Stimulated activated CD8-positive, alpha-beta memory T cell treated with anti-CD3 and anti-CD28 coated beads, Interleukin-12 subunit alpha, Interleukin-12 subunit beta, amount 100 ng/mL, for 4 hours (primary cell): ENCODE data around the gene SYTL3.
"Not testable (repeated sequence)": the region's sequence is repeated elsewhere in the genome, so short reads cannot be mapped to it uniquely, and the experiment has no call there.

ENCODE experiments used
- DNase-seq: peaks from one replicate; pipeline ENCODE4 v3.0.0-alpha.2; 2020; ENCODE audit warnings: low read depth

SYTL3 gene

DNA sequence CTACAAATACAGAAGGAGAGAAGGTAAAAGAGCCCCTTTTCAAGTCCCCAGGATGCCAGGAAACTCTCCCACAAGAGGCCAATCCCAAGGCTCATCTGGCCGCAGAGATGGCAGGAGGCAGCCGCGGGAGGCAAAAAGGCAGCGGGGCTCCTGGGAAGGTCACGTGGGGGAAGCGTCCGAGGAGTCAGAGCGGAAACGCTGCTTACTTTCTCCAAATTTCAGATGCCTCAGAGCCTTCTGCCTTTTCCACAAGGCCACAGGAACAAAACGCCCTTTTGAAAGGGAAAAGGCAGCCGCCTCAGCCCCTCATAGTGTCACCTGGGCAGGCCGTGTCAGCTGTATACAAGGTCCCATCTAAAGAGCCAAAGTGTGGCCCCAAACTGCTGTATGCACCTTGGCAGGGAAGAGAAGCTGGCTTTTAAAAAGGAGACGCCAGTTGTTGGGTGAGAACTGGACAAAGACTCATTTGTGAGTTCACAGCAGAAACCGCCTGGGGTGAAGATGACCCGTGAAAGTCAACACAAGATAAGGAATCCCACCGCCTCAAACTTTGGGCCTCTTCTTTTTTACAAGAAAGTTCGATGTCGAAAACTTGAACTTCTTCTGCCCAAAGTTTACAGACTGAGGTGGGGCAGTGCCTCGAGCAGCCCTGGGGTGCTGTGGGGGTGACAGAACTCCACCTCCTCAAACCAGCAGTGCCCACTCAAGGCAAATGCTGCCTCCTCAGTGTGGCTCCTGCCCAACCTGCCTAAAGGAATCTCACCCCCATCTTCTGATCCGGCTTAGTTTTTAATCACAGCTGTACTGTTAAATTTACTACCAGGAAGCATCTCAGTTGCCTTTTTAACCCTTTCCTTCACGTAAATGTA, 124.0 kb downstream of the SYTL3 start:
- DNase-seq: no peak

DNA sequence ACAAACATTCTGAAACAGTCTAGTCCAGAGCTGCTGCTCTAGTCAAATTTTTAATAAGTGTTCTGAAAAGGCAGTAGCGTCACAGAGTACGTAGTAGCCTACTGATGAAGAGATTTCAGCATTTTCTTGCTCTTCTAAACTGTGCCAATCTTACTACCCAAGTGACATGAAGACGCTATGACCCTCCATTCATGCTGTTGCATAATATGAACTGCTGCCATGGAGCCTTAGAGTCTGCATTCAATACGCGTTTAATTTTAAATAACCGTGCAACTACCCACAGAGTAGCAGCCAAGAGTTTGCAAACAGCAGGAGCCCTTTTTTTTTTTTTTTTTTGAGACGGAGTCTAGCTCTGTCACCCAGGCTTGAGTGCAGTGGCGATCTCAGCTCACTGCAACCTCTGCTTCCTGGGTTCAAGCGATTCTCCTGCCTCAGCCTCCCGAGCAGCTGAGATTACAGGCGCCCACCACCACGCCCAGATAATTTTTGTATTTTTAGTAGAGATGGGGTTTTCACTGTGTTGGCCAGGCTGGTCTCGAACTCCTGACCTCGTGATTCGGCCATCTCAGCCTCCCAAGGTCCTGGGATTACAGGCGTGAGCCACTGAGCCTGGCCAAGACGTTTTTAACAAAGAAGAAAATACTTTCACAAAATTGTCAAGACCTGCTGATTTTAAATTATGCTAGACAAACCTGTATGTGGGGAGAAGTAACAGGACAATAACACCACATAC, 125.0 kb downstream of the SYTL3 start:
- DNase-seq: no peak

DNA sequence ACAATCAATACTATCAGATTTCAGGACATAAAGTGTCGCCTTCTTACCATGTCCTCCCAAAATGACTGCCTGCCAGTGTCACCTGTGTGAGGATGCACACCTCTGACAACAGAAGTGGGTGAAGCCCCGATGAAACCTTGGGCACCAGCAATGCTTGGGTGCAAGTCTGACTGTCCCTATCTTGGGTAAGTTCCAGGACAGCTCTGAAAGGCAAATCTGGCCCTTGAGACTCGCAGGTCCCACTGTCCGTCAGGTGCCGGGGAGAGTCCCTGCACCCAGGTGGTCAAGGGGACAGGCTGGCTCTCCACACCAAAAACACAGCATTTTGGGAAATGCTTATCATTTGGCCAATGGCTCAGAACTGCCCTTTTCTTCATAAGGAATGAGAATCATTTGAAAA, 126.0 kb downstream of the SYTL3 start:
- no peak for DNase-seq

DNA sequence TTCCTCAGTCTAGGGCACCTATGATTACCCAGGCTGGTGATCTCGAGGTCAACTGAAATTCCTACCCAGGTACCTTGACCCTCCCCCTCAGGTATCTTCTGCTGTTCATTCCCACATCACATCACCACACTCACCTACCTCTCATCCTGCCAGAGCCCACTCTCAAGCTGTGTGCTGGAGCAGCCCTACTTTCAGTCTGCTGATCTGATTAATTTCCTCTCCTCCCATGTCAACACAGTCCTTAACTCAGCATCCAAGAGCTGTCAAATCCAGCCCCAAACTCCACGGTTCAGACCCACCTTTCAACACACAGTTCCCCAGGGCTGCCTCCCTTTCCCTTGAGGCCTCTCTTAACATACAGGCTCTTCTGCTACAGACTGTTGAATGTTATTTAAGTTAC, 126.9 kb downstream of the SYTL3 start:
- no peak for DNase-seq

DNA sequence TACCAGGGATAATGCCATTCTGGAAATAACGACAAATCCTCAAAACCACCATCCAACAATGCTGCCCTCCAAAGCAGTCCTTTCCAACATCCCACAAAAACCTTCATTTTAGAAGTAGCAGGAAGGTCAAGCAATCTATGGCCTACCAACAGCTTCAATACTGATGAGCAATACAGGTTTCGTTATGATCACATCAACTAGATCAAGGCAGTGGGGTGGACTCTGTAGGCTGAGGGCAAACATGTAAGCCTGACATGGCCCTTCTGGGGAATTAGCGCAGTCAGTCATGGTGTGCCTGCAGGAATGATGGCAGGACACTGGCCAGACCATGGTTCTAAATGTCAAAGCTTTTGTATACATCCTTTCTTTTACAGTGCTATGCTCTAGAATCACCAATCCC, 127.7 kb downstream of the SYTL3 start:
- no peak for DNase-seq

DNA sequence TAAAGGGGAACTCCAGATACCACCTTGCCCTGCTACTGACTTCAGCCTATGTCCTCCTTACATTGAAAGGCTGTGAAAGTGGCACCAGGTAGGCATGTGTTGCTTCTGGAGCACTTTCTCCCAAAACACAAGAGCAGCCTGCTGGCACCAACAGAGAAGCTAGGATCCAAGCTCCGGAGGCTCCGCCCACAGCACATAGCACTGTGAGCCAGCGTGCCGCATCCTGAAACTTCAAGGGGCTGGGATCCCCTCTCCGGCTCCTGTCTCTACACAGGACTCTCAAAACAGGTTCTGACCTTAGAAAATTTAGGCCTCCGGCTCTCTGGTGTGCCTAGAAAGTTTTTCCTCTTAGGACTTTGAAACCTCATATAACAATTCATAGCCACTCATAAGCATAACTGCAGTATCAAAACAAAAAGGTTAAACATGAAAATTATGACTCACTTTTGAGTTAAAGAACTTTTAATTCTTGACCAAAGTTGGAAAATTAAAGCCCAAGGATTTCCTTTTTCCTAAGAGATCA, 128.2 kb downstream of the SYTL3 start:
- DNase-seq: no peak

DNA sequence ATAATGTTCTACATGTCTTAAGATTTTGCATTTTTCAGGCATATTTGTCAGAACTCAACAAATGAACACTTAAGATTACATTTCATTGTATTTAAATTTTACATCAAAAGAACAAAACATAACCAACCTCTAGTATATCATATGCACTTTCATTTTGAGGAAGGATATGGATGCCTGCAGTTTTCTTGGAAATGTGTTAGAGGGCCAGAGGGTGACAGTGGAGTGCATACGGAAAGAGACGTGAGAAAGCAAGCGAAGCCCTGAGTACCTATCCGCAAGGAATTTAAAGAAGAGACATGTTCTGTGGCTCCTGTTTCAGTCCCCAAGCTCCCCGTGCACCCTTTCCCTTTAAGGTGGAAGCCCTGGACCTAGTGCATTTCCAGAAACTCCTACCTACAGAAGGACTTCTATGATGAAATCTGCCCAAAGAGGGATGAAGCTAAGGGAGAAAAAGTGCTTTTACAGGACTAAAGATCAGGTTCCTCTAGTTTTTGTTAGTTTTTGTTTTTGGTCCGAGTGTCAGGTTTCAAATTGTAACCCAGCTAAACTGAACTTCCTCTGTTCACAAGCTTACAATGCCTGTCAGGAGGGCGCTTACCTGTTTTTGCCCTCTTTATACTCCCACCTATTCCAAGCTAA, 130.5 kb downstream of the SYTL3 start:
- no peak for DNase-seq

DNA sequence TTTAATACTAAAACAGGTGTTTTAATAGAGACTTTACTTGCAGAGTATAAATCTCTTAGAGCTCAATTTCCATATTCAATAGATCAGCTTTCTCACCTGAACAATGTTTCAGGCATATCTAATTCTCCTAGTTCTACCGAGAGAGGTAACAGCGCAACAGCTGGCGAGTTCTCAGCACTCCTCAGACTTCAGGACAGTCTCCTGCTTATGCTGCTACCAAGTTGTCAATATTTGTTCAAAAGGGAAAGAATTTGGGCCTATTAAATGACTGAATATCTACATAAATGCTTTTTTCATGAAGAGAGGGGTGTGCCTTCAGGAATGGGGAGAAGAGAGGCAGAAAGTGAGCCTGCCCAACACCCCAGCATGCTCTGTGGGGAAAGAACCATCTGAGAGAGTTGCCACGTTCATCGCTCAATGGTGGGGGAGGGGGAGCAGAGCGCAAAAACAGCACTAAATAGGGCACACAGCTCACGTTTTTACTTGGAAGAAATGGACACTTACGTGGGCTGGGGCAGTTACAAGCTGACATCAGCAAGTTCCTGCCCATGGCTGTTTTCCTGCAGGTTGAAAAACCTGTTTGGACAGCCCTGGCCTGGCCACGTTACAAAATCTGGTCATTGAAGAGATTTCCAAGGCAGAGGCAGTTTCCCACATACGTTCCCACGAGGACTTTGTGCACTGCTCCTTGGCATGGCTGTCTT, 131.3 kb downstream of the SYTL3 start:
- DNase-seq: no peak

DNA sequence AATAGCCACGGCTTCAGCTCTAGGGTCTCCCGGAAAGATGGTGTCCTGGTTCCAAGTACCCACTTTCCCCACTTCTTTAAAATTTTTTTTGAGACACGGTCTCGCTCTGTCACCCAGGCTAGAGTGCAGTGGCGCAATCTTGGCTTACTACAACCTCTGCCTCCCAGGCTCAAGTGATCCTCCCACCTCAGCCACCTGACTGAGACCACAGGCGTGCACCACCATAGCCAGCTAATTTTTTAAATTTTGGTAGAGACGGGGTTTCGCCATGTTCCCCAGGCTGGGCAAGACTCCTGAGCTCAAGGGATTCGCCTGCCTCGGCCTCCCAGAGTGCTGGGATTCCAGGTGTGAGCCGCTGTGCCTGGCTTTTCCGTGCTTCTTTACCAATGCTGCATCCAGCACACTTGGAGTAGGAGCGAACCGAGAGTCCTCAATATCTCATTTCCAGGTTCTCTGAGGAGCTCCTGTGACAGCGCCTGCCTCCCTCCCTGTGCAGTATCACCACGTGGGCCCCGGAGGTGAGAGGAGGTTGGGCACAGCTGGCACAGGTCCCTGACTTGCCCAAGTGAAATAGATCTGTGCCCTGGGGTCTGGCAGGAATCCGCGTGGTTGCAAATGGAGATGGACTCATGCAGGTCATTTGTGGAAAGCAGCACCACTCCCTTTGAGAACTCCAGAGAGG, 132.0 kb downstream of the SYTL3 start:
- no peak for DNase-seq

DNA sequence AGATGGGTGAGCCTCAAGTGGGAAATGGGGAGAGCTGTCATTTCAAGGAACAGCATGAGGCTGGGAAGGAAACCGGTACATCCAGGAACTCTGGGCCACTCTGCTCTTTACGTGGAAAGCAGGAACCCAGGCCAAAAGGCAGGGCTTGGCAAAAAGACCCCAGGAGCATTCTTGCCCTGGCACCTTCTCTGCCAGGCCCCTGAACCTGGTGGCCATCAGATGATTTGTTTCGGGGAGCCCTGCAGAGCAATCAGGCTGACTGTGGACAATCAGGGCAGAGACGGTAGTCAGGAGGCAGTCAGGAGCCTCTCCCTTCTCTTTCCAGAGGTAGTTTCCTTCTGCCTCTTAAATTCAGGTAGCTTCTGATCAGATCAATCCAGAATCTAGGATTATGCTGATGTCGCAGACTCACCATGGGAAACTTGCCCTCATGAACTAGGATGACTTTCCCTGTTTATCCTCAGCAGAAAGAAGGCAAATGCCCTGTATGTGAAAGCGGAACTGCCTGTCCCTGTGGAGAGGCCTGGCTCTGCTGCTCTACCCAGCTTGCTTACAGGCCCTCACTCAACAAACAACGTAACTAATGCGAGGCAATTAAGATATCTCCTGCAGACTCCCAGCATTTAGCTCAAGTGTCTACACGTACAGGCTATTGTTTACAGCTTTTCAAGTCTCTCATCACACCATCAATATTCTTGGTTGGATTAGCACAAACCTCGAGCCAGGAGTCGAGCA, 132.7 kb downstream of the SYTL3 start:
- no peak for DNase-seq

DNA sequence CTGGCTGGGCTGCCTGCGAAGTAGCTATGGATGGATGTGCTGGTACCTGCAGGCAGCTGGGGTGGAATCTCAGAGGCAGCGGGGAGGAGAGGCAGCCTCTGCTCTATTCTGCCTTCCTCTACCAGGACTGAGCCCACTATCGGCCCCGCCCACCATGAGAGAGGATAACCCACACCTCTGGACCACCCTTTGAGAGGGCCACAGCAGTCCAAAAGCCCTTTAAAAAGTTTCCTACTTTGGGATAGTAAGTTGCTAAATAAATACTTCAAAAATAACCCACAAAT, 133.3 kb downstream of the SYTL3 start:
- DNase-seq: no peak

DNA sequence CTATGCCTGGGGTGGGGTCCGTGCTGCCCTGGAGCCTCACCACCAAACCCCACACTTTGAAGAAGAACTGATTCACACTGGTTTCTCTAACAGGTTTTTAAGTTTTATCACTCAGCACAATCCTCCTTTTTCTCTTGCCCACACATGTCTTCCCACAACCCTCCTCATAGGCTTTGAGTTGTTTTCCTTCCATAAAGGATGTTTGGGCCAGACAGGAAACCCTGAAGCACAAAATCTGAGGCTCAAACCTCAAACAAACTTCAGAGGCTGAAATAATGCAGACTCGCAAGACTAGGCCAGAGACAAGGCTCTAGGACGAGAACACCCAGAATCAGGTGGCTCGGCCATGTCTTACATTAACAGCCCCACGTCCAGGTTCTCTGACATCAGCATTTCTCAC, 134.0 kb downstream of the SYTL3 start:
- no peak for DNase-seq

DNA sequence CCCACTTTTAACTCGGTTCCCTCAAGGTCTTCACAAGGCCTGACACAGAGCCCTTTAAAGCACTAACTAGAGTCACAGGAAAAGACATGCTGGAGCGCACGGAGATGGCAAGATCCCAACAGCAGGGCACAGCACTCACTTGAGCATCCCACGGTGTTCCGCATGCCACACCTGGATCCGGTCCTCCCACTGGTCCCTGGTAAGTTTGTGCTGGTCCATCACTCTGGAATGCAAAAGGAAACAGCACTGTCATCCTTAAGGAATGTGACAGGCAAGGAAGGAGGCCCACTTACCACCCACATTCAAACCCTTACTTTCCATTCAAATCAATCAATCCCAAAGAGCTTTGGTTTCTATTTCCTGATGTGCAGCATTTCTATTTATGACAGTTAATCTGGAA, 134.7 kb downstream of the SYTL3 start:
- DNase-seq: no peak

DNA sequence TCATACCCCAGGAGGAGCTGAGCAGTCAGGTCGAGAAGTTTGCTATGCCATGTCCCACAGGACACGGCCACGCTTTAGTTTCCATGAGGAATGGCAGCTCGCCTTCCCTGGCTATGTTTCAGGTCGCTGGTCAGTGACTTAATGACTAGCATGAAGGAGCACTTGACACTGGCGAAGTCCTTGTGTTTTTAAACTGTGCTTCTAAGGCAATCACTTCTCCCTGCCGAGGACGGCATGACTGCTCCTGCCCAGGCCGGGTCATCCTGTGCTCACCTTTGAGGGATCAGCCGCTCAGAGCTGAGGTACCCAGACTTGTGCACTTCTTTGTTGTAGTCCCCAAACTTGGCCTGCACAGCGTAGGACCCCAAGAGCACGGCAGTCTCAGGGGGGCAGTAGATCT, 135.2 kb downstream of the SYTL3 start:
- no peak for DNase-seq

DNA sequence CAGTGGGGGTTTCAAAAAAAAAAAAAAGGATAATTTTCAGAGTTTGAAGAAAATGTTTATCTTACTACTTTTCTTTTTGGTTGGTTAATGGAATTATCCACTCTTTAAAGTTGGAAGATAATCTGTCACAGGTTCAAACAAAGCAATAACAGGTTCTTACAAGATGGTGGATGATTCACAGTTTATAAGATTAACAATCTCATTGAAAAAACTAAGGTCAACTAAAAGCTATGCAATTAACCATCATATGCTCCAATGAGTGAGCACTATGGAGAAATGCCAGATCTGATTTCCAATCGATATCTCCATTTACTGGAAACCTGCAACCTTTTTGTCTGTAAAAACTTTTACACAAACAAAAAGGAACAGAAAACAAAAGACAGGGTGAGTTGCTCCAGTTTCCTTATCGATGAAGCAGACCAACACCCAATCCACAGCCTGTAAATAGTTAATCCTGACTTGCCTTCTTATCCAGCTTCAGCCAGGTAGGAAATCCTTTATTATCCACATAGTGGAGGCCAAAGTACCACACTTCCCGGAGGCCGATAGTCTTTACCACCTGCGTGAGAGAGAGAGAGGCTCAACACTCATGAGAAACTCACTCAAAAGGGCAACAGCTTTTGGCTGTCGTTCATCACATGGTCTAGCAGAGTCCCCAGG, 136.9 kb downstream of the SYTL3 start:
- no peak for DNase-seq

DNA sequence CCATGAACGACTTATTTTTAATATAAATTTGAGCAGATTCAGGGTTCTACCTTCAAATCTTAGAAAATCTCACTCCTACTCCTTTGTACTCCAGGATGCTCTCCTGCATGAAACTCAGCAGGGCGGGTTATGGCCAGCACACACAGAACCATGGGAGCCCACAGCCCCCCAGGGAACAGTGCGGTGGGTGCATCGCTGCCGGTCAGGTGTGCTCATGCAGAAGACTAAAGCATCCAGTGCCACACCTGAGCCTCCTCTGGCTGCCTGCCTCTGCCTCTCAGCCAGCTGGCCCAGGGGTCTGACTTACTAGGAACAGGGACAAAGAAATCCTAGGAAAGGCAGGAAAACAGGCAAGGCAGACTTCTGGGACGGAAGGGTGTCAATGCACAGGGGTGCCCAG, 137.5 kb downstream of the SYTL3 start:
- no peak for DNase-seq

DNA sequence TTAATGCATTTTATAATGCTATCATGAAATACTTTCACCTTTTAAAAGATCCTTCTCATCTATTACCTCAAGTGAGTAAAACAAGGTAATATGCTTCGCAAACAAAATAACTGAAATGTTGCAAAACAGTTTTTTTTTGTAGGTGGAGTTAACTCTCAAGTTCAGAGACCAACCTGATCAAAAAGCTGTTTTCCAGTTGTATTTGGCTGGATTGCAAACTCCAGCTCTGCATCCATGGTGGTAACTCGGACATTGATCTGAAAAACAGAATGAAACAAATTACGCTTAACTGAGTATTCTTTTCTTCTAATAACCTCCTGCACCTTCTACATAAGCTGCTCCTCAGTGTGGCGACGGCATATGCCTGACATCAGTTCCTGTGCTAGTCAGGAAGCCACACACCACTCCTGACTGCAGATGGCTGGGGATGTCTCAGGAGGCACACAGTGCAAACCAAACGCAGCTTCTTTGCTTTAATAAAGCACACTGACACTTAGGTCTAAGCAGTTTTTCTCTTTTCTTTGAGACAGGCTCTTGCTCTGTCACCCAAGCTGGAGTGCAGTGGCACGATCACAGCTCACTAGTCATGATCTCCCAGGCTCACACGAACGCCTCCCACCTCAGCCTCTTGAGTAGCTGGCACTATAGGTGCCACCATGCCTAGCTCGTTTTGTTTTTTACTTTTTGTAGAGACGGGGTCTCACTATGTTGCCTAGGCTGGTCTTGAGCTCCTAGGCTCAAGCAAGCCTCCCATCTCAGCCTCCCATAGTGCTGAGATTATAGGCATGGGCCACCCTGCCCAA, 139.5 kb downstream of the SYTL3 start:
- DNase-seq: peak; percentile 24

DNA sequence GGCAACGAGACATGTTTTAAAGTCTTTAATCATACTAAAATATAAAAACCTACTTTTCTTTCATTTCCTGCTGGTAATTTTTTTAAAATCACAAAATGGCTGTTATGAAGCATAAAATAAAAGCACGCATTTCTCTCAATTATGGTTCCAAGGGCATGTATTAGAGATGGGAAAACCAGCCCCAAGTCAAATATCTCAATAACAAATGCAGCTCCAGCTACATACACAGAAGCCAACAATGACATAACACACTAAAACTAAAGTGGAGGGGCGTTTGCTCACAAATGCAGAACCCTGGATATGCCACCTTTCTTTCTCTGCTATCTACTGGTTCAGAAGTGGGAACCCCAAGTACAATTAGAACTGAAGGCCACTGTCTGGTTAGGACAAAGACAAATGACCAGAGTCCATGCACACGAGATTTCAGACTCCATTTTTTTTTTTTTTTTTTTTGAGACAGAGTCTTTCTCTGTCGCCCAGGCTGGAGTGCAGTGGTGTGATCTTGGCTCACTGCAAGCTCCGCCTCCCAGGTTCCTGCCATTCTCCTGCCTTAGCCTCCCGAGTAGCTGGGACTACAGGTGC, 141.5 kb downstream of the SYTL3 start:
- DNase-seq: no peak

DNA sequence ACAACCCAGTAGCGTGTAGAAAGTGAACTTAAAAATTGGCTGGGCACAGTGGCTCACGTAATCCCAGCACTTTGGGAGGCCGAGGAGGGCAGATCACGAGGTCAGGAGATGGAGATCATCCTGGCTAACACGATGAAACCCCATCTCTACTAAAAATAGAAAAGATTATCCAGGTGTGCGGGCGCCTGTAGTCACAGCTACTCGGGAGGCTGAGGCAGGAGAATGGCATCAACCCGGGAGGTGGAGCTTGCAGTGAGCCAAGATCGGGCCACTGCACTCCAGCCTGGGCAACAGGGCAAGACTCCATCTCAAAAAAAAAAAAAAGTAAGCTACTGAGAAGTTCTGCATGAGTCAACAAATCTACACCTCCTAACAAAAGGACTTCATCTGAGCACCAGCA, 142.7 kb downstream of the SYTL3 start:
- DNase-seq: not testable (repeated sequence)
